GOT3 (cell line): ENCODE measurements around the gene SDR9C7.

Experiments
- DNase-seq: peaks from one replicate; lab custom pipeline; 2025; ENCODE audit warnings: mixed read lengths; lab: John Stamatoyannopoulos, UW

SDR9C7 gene

GRCh38 chr12:56877195-56878009, 56.8 kb downstream of the SDR9C7 start:
- DNase-seq, result no peak

- no peak for DNase-seq
Measured at GRCh38 chr12:56874821-56875220, 59.4 kb downstream of the SDR9C7 start.

- no peak for DNase-seq
Measured at GRCh38 chr12:56873382-56873781, 60.8 kb downstream of the SDR9C7 start.
